Stomach smooth muscle (tissue), 2 donors: ENCODE results near the gene B3GNT2.
"Not testable (repeated sequence)": the region's sequence is repeated elsewhere in the genome, so short reads cannot be mapped to it uniquely, and the experiment has no call there.

Experiments
- H3K27ac ChIP-seq: one replicate; pipeline ENCODE4 v1.7.0; 2013; ENCODE audit warnings: mild to moderate bottlenecking, low read length, inconsistent platforms
- H3K27me3 ChIP-seq, 2 donors: one replicate each; pipeline ENCODE4 v1.7.0; 2013; ENCODE audit warnings: low read length in 2 of 2; ENCODE audit not compliant: insufficient read depth in 2 of 2, control insufficient read depth in 1 of 2
- H3K36me3 ChIP-seq, 2 donors: one replicate each; pipeline ENCODE4 v1.7.0; 2013; ENCODE audit warnings: low read length in 2 of 2; ENCODE audit not compliant: control insufficient read depth in 2 of 2, insufficient read depth in 2 of 2
- H3K4me1 ChIP-seq: one replicate; pipeline ENCODE4 v1.7.0; 2013; ENCODE audit warnings: low read length; ENCODE audit not compliant: control insufficient read depth, insufficient read depth
- H3K4me3 ChIP-seq, 2 donors: one replicate each; pipeline ENCODE4 v1.7.0; 2013; ENCODE audit warnings: low read length in 2 of 2
- H3K9ac ChIP-seq, 2 donors: one replicate each; pipeline ENCODE4 v1.7.0; 2013; ENCODE audit warnings: low read length in 2 of 2, mild to moderate bottlenecking in 1 of 2
- H3K9me3 ChIP-seq, 2 donors: one replicate each; pipeline ENCODE4 v1.7.0; 2013; ENCODE audit warnings: low read length in 2 of 2; ENCODE audit not compliant: control insufficient read depth in 2 of 2
- donor health status: healthy.
- donor health status: Pancreatic carcinoma.

Gene B3GNT2

DNA sequence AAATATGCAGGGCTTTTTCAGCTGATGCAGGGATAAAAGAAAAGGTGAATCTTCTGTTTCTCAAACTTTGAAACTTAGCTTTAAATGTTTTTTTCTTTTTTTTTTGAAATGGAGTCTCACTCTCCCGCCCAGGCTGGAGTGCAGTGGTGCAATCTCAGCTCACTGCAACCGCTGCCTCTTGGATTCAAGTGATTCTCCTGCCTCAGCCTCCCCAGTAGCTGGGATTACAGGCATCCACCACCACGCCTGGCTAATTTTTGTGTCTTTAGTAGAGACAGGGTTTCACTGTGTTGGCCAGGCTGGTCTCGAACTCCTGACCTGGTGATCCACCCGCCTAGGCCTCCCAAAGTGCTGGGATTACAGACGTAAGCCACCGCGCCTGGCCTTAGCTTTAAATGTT, 2.9 kb downstream of the B3GNT2 start:
- not testable (repeated sequence) for H3K27ac ChIP-seq, H3K9me3 ChIP-seq, H3K9ac ChIP-seq, H3K27me3 ChIP-seq, H3K36me3 ChIP-seq, H3K4me3 ChIP-seq
- peaks cover 27% of the 10 kb centered on the region for H3K4me1 ChIP-seq

- Histone ChIP-seq H3K27me3 (no peaks in the 10 kb centered on the region), H3K9ac (no peak overlapping the region), H3K9me3 (no peaks in the 10 kb centered on the region), H3K4me1 (peaks cover 27% of the 10 kb centered on the region), H3K4me3 (no peak overlapping the region), H3K27ac (no peak overlapping the region), H3K36me3 (no peaks in the 10 kb centered on the region)
Measured at GRCh38 chr2:62199392-62200125, 3.6 kb downstream of the B3GNT2 start.

DNA sequence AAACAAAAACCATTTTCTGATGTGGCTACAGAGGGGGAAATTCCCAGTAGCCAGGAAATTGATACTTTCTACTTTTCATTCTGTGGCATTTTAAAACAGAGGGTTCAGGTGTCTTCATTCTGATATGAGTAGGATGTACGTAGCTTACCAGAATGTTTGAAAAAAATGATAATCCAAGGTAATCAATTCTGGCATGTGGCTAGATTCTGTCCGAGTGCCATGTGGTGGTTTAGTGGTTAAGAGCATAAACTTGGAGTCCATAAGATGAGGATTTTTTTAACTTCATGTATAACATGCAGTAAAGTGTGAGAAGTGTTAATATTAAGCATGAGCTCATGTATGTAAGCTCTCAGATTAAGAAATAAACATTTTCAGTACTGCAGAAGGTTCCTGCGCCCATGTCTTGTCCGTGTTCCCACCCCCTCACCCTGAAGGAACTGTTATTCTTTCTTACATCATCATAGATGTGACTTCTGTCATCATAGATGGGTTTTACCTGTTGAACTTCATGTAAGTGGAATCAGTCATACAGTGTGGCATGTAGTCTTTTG, 4.5 kb downstream of the B3GNT2 start:
- H3K36me3 ChIP-seq = no peaks in the 10 kb centered on the region
- H3K9me3 ChIP-seq = no peaks in the 10 kb centered on the region
- no peak overlapping the region for H3K9ac ChIP-seq
- no peak overlapping the region for H3K27ac ChIP-seq
- peaks cover 21% of the 10 kb centered on the region for H3K4me1 ChIP-seq
- H3K27me3 ChIP-seq = no peaks in the 10 kb centered on the region
- H3K4me3 ChIP-seq = no peak overlapping the region

DNA sequence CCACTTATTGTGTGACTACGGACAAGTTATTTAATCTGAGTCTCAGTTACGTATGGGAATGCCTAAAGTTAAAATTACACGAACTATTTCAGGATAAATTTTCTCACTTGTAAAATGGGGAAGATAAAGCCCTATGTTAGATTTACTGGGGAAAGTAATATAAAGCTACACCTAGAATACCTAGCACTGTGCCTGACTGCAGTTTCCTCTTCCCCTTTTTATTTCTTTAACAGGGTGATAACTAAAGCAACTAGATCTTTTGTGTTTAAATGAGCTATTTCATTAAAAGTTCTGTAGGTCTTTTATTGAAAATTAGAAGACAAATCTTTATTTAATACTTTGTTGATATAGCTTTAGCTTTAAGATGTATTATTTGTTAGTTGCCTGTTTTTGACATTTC, 5.0 kb downstream of the B3GNT2 start:
- H3K9me3 ChIP-seq = no peaks in the 10 kb centered on the region
- no peak overlapping the region for H3K9ac ChIP-seq
- H3K36me3 ChIP-seq = no peaks in the 10 kb centered on the region
- no peak overlapping the region for H3K4me3 ChIP-seq
- H3K27ac ChIP-seq = no peak overlapping the region
- peaks cover 20% of the 10 kb centered on the region for H3K4me1 ChIP-seq
- H3K27me3 ChIP-seq = no peaks in the 10 kb centered on the region

DNA sequence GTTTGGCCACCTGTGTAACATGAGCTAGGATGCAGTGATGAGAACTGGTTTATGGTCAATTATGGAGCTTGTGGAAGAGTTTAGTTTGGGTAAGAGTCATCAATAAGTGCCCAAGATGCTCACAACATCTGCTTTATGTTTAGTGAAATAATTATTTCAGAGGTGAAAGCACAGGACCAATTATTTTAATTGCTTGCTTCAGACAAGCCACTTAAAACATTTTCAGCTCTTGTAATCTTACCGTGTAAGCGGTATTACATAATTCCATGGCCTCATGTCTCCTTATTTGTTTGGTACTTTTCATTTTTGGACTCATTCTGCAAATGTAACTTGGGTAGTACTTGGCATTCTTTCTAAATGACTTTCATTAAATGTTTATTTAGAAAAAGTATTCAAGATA, 5.4 kb downstream of the B3GNT2 start:
- Histone ChIP-seq H3K4me1 (peaks cover 20% of the 10 kb centered on the region), H3K36me3 (no peaks in the 10 kb centered on the region)

GRCh38 chr2:62202019-62202722, 6.3 kb downstream of the B3GNT2 start:
- no peak overlapping the region for H3K9ac ChIP-seq
- H3K36me3 ChIP-seq = no peaks in the 10 kb centered on the region
- no peaks in the 10 kb centered on the region for H3K9me3 ChIP-seq
- no peak overlapping the region for H3K4me3 ChIP-seq
- no peaks in the 10 kb centered on the region for H3K27me3 ChIP-seq
- H3K4me1 ChIP-seq = peaks cover 18% of the 10 kb centered on the region
- no peak overlapping the region for H3K27ac ChIP-seq

More for the DNA sequence above, 5.4 kb downstream of the B3GNT2 start:
- no peaks in the 10 kb centered on the region for H3K9me3 ChIP-seq
- H3K4me3 ChIP-seq = no peak overlapping the region
- H3K27me3 ChIP-seq = no peaks in the 10 kb centered on the region
- H3K27ac ChIP-seq = no peak overlapping the region
- H3K9ac ChIP-seq = no peak overlapping the region

DNA sequence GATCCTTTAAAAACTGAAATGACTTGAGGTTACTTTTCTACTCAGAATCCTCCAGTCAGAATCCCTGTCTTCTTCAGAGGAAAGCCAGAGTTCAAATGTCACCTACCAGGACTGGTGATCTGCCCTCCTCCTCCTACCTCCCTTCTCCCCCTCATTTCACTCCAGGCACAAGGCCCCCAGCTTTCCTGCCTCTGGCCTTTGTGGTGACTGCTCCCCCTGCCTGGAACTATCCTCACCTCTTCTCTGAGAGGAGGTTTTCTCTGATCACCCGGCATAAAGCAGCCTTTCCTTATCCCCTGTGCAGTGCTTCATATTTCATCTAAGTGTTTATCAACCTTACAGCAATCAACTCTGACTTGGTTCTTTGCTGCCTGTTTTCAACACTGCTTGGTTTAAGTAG, 6.8 kb downstream of the B3GNT2 start:
- peaks cover 15% of the 10 kb centered on the region for H3K4me1 ChIP-seq
- no peaks in the 10 kb centered on the region for H3K9me3 ChIP-seq
- no peaks in the 10 kb centered on the region for H3K27me3 ChIP-seq
- H3K36me3 ChIP-seq = no peaks in the 10 kb centered on the region
- H3K4me3 ChIP-seq = no peak overlapping the region
- H3K27ac ChIP-seq = no peak overlapping the region
- no peak overlapping the region for H3K9ac ChIP-seq

- Histone ChIP-seq H3K27me3 (no peaks in the 10 kb centered on the region), H3K36me3 (no peaks in the 10 kb centered on the region), H3K27ac (no peak overlapping the region), H3K4me3 (no peak overlapping the region), H3K9me3 (no peaks in the 10 kb centered on the region), H3K4me1 (peaks cover 15% of the 10 kb centered on the region), H3K9ac (no peak overlapping the region)
Measured at GRCh38 chr2:62203459-62203858, 7.5 kb downstream of the B3GNT2 start.

- Histone ChIP-seq H3K9me3 (no peaks in the 10 kb centered on the region), H3K36me3 (no peaks in the 10 kb centered on the region), H3K4me3 (no peak overlapping the region), H3K4me1 (peaks cover 15% of the 10 kb centered on the region), H3K27me3 (no peaks in the 10 kb centered on the region), H3K27ac (no peak overlapping the region), H3K9ac (no peak overlapping the region)
Measured at GRCh38 chr2:62204998-62205496, 9.1 kb downstream of the B3GNT2 start.

DNA sequence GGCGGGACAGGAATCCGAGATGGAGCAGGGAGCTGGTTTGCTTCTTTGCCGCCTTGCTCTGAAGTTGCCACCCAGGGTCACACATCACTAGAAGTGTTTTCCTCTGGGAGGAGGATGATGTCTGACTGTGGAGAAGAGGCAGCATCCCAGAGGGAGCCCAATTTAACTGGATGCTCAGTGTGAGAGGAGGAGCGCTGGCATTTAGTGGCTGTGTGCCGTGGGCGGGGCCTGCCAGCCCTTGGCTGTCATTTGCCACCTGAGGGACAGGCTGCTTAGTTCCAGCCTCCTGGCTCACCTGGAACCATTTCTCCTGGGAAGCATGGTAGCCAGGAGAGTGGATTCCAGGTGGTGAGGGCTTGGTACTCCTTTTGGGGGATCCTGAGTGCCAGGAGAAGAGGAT, 9.6 kb downstream of the B3GNT2 start:
- Histone ChIP-seq H3K36me3 (no peaks in the 10 kb centered on the region), H3K27me3 (no peaks in the 10 kb centered on the region), H3K9me3 (no peaks in the 10 kb centered on the region), H3K27ac (no peak overlapping the region), H3K4me3 (no peak overlapping the region), H3K9ac (no peak overlapping the region), H3K4me1 (peaks cover 15% of the 10 kb centered on the region)

DNA sequence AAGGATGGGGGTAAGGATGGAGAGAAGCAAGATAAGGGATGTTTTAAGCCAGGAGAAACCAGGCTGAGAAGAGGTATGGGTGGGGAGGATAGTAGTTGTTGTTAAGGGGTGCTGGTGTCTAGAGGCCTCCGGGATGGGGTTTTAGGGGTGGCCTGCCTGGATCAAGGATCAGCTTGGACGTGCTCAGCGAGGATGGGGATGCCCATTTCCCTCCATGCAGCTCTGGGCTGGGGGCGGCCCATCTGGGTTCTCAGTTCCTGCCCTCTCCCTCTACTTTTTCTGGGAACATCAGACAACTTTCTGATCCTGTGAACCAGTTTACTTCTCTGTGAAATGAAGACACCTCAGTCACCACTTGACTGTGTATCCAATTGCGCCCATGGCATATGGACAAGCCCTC, 10.1 kb downstream of the B3GNT2 start:
- Histone ChIP-seq H3K9me3 (no peaks in the 10 kb centered on the region), H3K4me1 (peaks cover 15% of the 10 kb centered on the region), H3K27me3 (no peaks in the 10 kb centered on the region), H3K36me3 (no peaks in the 10 kb centered on the region), H3K4me3 (no peak overlapping the region), H3K27ac (no peak overlapping the region), H3K9ac (no peak overlapping the region)
